SK-N-SH treated with all-trans-retinoic acid at 6 μM for 48 hours (cell line): ENCODE data around the gene PIANP.

ENCODE experiments used
- ATAC-seq: fragments of 200-7000 bp; cut with Tn5 transposase; 3 replicates; pipeline ENCODE4 v1.9.1; 2020; ENCODE audit warnings: mild to moderate bottlenecking, moderate library complexity
- ARNTL ChIP-seq: fragments of 450-650 bp; formaldehyde crosslinking; IDR thresholded peaks from 2 replicates; pipeline ENCODE4 v1.5.0; 2020; ENCODE audit warnings: low read depth, mild to moderate bottlenecking, moderate library complexity, borderline replicate concordance
- BACH2 ChIP-seq: fragments of 250-450 bp; sonication (Bioruptor Pico); IDR thresholded peaks from 2 replicates; pipeline ENCODE4 v1.9.0; 2021; ENCODE audit warnings: mild to moderate bottlenecking, borderline replicate concordance
- CSDC2 ChIP-seq: fragments of 250-450 bp; sonication (Bioruptor Pico); IDR thresholded peaks from 2 replicates; pipeline ENCODE4 v1.5.0; 2020; ENCODE audit warnings: mild to moderate bottlenecking, moderate library complexity
- GLIS3 ChIP-seq: fragments of 250-450 bp; sonication (Bioruptor Pico); IDR thresholded peaks from 2 replicates; pipeline ENCODE4 v1.5.0; 2020; ENCODE audit warnings: mild to moderate bottlenecking, moderate library complexity
- ISL1 ChIP-seq: fragments of 250-450 bp; sonication (Bioruptor Pico); IDR thresholded peaks from 2 replicates; pipeline ENCODE4 v2.1.2; 2022; ENCODE audit warnings: mild to moderate bottlenecking, moderate library complexity
- PPARA ChIP-seq: fragments of 250-450 bp; sonication (Bioruptor Pico); IDR thresholded peaks from 2 replicates; pipeline ENCODE4 v1.5.0; 2020; ENCODE audit warnings: mild to moderate bottlenecking, borderline replicate concordance
- RARB ChIP-seq: fragments of 250-450 bp; sonication (Bioruptor Pico); IDR thresholded peaks from 2 replicates; pipeline ENCODE4 v1.8.0; 2021; ENCODE audit warnings: mild to moderate bottlenecking, moderate library complexity
- SNAI2 ChIP-seq: fragments of 250-450 bp; sonication (Bioruptor Pico); IDR thresholded peaks from 2 replicates; pipeline ENCODE4 v1.5.0; 2020; ENCODE audit warnings: mild to moderate bottlenecking, moderate library complexity
- TCF4 ChIP-seq: fragments of 250-450 bp; sonication (Bioruptor Pico); IDR thresholded peaks from 2 replicates; pipeline ENCODE4 v1.8.0; 2021; ENCODE audit warnings: mild to moderate bottlenecking, moderate library complexity, borderline replicate concordance
- ZFP3 ChIP-seq: fragments of 250-450 bp; sonication (Bioruptor Pico); IDR thresholded peaks from 2 replicates; pipeline ENCODE4 v1.5.0; 2020; ENCODE audit warnings: mild to moderate bottlenecking, moderate library complexity
- ZFP30 ChIP-seq: fragments of 450-650 bp; formaldehyde crosslinking; IDR thresholded peaks from 2 replicates; pipeline ENCODE4 v1.5.0; 2022; ENCODE audit warnings: mild to moderate bottlenecking, moderate library complexity
- ZNF70 ChIP-seq: fragments of 450-650 bp; formaldehyde crosslinking; IDR thresholded peaks from 2 replicates; pipeline ENCODE4 v1.5.0; 2020; ENCODE audit warnings: mild to moderate bottlenecking, moderate library complexity
- ZNF8 ChIP-seq: fragments of 450-650 bp; formaldehyde crosslinking; IDR thresholded peaks from 2 replicates; pipeline ENCODE4 v1.5.0; 2020; ENCODE audit warnings: mild to moderate bottlenecking, moderate library complexity
- TF ChIP-seq, protein P1 (sequence below): fragments of 250-450 bp; sonication (Bioruptor Pico); IDR thresholded peaks from 2 replicates; pipeline ENCODE4 v1.5.0; 2020; ENCODE audit warnings: mild to moderate bottlenecking, moderate library complexity
- TF ChIP-seq, protein P2 (sequence below): fragments of 250-450 bp; sonication (Bioruptor Pico); IDR thresholded peaks from 2 replicates; pipeline ENCODE4 v1.8.0; 2020; ENCODE audit warnings: mild to moderate bottlenecking, moderate library complexity, borderline replicate concordance
- TF ChIP-seq, protein P3 (sequence below): fragments of 250-450 bp; sonication (Bioruptor Pico); IDR thresholded peaks from 2 replicates; pipeline ENCODE4 v1.5.1; 2020; ENCODE audit warnings: low read depth, mild to moderate bottlenecking, moderate library complexity
- TF ChIP-seq, protein P4 (sequence below): fragments of 250-450 bp; sonication (Bioruptor Pico); IDR thresholded peaks from 2 replicates; pipeline ENCODE4 v1.5.1; 2021; ENCODE audit warnings: mild to moderate bottlenecking, moderate library complexity

PIANP gene

DNA sequence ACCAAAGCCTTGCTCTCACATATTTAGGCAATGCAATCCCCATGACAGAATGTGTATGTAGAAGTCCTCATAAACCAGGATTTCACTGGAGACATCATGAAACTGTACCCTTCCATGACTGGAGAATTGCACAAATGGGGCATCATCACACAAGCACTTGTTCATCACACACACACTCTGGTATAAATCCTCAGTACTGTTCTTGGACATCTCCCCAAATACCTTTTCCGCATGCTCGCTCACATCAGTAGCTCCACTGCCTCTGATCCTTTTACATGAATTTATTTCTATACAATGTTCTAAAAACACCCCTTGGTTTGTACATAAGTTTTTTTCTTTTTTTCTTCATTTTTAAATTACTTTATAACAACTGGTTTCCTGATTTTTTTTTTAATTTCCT is 34.4 kb downstream of the PIANP start:
- no peak for ATAC-seq
- TF ChIP-seq ZNF8 (CRISPR knock-in tag) (no peak), GLIS3 (no peak), SNAI2 (no peak), PPARA (CRISPR knock-in tag) (no peak), TCF4 (no peak), BACH2 (CRISPR knock-in tag) (no peak), CSDC2 (CRISPR knock-in tag) (no peak), ZFP30 (CRISPR knock-in tag) (no peak), ZFP3 (no peak), RARB (CRISPR knock-in tag) (no peak)
- TF ChIP-seq, protein P1, sequence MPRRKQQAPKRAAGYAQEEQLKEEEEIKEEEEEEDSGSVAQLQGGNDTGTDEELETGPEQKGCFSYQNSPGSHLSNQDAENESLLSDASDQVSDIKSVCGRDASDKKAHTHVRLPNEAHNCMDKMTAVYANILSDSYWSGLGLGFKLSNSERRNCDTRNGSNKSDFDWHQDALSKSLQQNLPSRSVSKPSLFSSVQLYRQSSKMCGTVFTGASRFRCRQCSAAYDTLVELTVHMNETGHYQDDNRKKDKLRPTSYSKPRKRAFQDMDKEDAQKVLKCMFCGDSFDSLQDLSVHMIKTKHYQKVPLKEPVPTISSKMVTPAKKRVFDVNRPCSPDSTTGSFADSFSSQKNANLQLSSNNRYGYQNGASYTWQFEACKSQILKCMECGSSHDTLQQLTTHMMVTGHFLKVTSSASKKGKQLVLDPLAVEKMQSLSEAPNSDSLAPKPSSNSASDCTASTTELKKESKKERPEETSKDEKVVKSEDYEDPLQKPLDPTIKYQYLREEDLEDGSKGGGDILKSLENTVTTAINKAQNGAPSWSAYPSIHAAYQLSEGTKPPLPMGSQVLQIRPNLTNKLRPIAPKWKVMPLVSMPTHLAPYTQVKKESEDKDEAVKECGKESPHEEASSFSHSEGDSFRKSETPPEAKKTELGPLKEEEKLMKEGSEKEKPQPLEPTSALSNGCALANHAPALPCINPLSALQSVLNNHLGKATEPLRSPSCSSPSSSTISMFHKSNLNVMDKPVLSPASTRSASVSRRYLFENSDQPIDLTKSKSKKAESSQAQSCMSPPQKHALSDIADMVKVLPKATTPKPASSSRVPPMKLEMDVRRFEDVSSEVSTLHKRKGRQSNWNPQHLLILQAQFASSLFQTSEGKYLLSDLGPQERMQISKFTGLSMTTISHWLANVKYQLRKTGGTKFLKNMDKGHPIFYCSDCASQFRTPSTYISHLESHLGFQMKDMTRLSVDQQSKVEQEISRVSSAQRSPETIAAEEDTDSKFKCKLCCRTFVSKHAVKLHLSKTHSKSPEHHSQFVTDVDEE = no peak
- TF ChIP-seq, protein P2, sequence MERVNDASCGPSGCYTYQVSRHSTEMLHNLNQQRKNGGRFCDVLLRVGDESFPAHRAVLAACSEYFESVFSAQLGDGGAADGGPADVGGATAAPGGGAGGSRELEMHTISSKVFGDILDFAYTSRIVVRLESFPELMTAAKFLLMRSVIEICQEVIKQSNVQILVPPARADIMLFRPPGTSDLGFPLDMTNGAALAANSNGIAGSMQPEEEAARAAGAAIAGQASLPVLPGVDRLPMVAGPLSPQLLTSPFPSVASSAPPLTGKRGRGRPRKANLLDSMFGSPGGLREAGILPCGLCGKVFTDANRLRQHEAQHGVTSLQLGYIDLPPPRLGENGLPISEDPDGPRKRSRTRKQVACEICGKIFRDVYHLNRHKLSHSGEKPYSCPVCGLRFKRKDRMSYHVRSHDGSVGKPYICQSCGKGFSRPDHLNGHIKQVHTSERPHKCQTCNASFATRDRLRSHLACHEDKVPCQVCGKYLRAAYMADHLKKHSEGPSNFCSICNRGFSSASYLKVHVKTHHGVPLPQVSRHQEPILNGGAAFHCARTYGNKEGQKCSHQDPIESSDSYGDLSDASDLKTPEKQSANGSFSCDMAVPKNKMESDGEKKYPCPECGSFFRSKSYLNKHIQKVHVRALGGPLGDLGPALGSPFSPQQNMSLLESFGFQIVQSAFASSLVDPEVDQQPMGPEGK (CRISPR knock-in tag) = no peak
- TF ChIP-seq, protein P3, sequence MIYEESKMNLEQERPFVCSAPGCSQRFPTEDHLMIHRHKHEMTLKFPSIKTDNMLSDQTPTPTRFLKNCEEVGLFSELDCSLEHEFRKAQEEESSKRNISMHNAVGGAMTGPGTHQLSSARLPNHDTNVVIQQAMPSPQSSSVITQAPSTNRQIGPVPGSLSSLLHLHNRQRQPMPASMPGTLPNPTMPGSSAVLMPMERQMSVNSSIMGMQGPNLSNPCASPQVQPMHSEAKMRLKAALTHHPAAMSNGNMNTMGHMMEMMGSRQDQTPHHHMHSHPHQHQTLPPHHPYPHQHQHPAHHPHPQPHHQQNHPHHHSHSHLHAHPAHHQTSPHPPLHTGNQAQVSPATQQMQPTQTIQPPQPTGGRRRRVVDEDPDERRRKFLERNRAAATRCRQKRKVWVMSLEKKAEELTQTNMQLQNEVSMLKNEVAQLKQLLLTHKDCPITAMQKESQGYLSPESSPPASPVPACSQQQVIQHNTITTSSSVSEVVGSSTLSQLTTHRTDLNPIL (CRISPR knock-in tag) = no peak

DNA sequence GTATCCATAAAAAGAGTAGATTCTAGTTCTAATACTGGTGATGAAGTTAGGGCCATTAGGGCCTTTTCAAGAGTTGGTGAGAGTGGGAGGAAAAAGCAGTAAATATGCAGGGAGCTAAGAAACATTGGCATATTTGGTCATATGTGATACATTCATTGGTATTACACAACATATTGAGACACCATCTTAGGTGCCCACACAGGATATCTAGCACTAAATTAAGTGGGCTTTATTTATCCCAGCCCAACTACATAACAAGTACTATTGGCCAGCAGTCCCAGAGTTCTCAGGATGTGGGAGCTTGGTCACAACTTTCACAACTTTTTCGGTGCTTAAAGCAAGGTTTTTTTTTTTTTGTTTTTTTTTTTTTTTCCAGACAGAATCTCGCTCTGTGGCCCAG is 35.7 kb downstream of the PIANP start:
- TF ChIP-seq ARNTL (CRISPR knock-in tag) = no peak
- TF ChIP-seq, protein P4, sequence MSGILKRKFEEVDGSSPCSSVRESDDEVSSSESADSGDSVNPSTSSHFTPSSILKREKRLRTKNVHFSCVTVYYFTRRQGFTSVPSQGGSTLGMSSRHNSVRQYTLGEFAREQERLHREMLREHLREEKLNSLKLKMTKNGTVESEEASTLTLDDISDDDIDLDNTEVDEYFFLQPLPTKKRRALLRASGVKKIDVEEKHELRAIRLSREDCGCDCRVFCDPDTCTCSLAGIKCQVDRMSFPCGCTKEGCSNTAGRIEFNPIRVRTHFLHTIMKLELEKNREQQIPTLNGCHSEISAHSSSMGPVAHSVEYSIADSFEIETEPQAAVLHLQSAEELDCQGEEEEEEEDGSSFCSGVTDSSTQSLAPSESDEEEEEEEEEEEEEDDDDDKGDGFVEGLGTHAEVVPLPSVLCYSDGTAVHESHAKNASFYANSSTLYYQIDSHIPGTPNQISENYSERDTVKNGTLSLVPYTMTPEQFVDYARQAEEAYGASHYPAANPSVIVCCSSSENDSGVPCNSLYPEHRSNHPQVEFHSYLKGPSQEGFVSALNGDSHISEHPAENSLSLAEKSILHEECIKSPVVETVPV (CRISPR knock-in tag) = no peak
- no peak for TF ChIP-seq GLIS3
- TF ChIP-seq, protein P1 = no peak
- TF ChIP-seq, protein P3 (CRISPR knock-in tag) = no peak
- no peak for TF ChIP-seq PPARA (CRISPR knock-in tag)
- TF ChIP-seq, all 23 proteins: peak for 0
- ATAC-seq = no peak

DNA sequence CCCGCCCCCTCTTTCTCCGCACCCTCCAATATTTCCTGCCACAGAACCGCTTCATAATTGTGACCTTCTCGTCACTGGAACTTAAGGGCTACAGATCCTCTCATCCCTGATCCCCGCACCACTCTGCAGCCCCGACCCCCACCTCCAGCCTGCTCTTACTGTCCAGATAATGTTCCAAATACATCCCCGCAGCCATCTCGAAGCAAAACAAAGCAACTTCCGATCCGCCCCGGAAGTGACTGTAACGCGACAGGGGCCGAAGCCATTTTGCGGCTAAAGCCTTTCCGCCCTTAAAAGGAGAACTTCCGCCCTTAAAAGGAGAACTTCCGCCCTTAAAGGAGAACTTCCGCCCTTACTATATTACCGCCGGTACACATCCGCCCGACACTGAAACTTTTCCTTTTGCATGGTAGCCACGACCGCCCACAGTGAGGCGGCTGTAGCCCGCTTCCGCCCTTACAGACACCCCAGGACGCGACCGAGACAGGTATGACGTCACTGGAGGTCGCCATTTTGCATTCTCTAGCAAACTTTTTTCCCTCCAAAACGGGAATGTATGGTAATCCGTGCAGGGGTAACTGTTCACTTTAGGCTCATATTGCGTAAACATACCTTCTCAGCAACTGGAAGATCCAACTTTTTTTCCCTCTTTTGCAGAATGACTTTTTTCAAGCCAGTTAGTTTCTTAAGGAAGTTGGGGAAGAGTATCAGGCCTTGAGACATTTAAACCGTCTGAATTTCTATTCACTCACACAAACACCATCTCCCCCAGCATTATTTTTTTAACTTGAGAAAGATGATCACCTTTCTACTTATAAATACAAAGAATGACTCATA is 37.5 kb downstream of the PIANP start, which contains the start of gene ING4:
ING4 (minus strand) TSS at position 214 of the 837 bp plus-strand sequence; CDS start at position 196, 18 bp downstream.
- ATAC-seq = peak; percentile 99
- TF ChIP-seq RARB (CRISPR knock-in tag) (no peak), GLIS3 (no peak), ZNF70 (CRISPR knock-in tag) (peak; percentile 32; the same call in 1 of the 2 replicates), ARNTL (CRISPR knock-in tag) (no peak), ISL1 (CRISPR knock-in tag) (no peak), PPARA (CRISPR knock-in tag) (0 out of 2 replicates have a peak, but pooled peaks have one; percentile 51)
- TF ChIP-seq, protein P3 (CRISPR knock-in tag) = no peak
- TF ChIP-seq, protein P2 (CRISPR knock-in tag) = no peak
- TF ChIP-seq, protein P4 (CRISPR knock-in tag) = 0 out of 2 replicates have a peak, but pooled peaks have one; percentile 14
